ENCODE measurements around the gene CXCL13.
"Not testable (repeated sequence)": the region's sequence is repeated elsewhere in the genome, so short reads cannot be mapped to it uniquely, and the experiment has no call there.

CXCL13 gene

GRCh38 chr4:77600521-77601451 lies 4.8 kb upstream of the CXCL13 start:
- no peak for DNase-seq (ENCODE audit: low read depth in 3 of 3, low spot score in 1 of 3)

GRCh38 chr4:77601614-77602187 lies 3.9 kb upstream of the CXCL13 start:
- DNase-seq (ENCODE audit: low read depth in 3 of 3, low spot score in 1 of 3): no peak

GRCh38 chr4:77613267-77613666 lies 7.6 kb downstream of the CXCL13 start:
- DNase-seq (ENCODE audit: low read depth in 3 of 3, low spot score in 1 of 3): no peak

GRCh38 chr4:77615153-77615552 lies 9.5 kb downstream of the CXCL13 start:
- DNase-seq (ENCODE audit: low read depth in 3 of 3, low spot score in 1 of 3): no peak

- no peak for DNase-seq (ENCODE audit: low read depth in 3 of 3, low spot score in 1 of 3)
Measured at GRCh38 chr4:77617203-77617602, 11.6 kb downstream of the CXCL13 start.

- peak in 2 of 3 donors; percentile 15 to 17 for DNase-seq (ENCODE audit: low read depth in 3 of 3, low spot score in 1 of 3)
Measured at GRCh38 chr4:77618383-77619241, 13.0 kb downstream of the CXCL13 start.

- no peak for DNase-seq (ENCODE audit: low read depth in 3 of 3, low spot score in 1 of 3)
Measured at GRCh38 chr4:77619408-77619807, 13.8 kb downstream of the CXCL13 start.

GRCh38 chr4:77621254-77621653 lies 15.6 kb downstream of the CXCL13 start:
- no peak for DNase-seq (ENCODE audit: low read depth in 3 of 3, low spot score in 1 of 3)

- DNase-seq (ENCODE audit: low read depth in 3 of 3, low spot score in 1 of 3): no peak
Measured at GRCh38 chr4:77623091-77623490, 17.5 kb downstream of the CXCL13 start.

- DNase-seq (ENCODE audit: low read depth in 3 of 3, low spot score in 1 of 3): no peak
Measured at GRCh38 chr4:77624213-77624612, 18.6 kb downstream of the CXCL13 start.

GRCh38 chr4:77625485-77625884 lies 19.9 kb downstream of the CXCL13 start:
- no peak for DNase-seq (ENCODE audit: low read depth in 3 of 3, low spot score in 1 of 3)

- DNase-seq (ENCODE audit: low read depth in 3 of 3, low spot score in 1 of 3): no peak
Measured at GRCh38 chr4:77629885-77630284, 24.3 kb downstream of the CXCL13 start.

- DNase-seq (ENCODE audit: low read depth in 3 of 3, low spot score in 1 of 3): no peak
Measured at GRCh38 chr4:77631276-77631675, 25.7 kb downstream of the CXCL13 start.

- DNase-seq (ENCODE audit: low read depth in 3 of 3, low spot score in 1 of 3): no peak
Measured at GRCh38 chr4:77634132-77634785, 28.6 kb downstream of the CXCL13 start.

- no peak for DNase-seq (ENCODE audit: low read depth in 3 of 3, low spot score in 1 of 3)
Measured at GRCh38 chr4:77635246-77635645, 29.6 kb downstream of the CXCL13 start.

- no peak for DNase-seq (ENCODE audit: low read depth in 3 of 3, low spot score in 1 of 3)
Measured at GRCh38 chr4:77635876-77636275, 30.3 kb downstream of the CXCL13 start.

- DNase-seq (ENCODE audit: low read depth in 3 of 3, low spot score in 1 of 3): no peak
Measured at GRCh38 chr4:77636902-77637301, 31.3 kb downstream of the CXCL13 start.

- not testable (repeated sequence) for DNase-seq (ENCODE audit: low read depth in 3 of 3, low spot score in 1 of 3)
Measured at GRCh38 chr4:77644069-77644468, 38.4 kb downstream of the CXCL13 start.

- DNase-seq (ENCODE audit: low read depth in 3 of 3, low spot score in 1 of 3): no peak
Measured at GRCh38 chr4:77650787-77651186, 45.2 kb downstream of the CXCL13 start.

- no peak for DNase-seq (ENCODE audit: low read depth in 3 of 3, low spot score in 1 of 3)
Measured at GRCh38 chr4:77651820-77652219, 46.2 kb downstream of the CXCL13 start.

- no peak for DNase-seq (ENCODE audit: low read depth in 3 of 3, low spot score in 1 of 3)
Measured at GRCh38 chr4:77652237-77652897, 46.7 kb downstream of the CXCL13 start.
